GM12874 (cell line): ENCODE measurements around the gene AGBL1.

ENCODE experiments used
- TF ChIP-seq, protein P1 (sequence below): IDR thresholded peaks from 2 replicates; pipeline ENCODE4 v1.5.1; 2011; ENCODE audit warnings: low read depth, mild to moderate bottlenecking, control low read depth, low read length, moderate library complexity; ENCODE audit not compliant: insufficient read depth

The AGBL1 gene

DNA sequence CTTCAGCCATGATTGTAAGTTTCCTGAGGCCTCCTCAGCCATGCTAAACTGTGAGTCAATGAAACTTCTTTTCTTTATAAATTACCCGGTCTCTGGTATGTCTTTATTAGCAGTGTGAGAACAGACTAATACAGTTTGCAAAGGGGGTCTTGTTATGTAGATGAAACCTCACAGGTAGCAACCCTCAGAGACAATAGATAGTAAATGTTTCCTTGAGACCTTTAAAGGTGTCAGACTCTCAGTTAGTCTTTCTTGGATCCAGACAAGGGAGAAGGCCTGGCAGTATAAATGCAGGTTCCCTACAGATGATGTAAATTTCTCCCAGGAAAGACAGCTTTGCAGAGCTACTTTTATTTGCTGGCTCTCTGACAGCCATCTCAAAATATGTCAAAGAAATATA lies 510.8 kb downstream of the AGBL1 start:
- TF ChIP-seq, protein P1, sequence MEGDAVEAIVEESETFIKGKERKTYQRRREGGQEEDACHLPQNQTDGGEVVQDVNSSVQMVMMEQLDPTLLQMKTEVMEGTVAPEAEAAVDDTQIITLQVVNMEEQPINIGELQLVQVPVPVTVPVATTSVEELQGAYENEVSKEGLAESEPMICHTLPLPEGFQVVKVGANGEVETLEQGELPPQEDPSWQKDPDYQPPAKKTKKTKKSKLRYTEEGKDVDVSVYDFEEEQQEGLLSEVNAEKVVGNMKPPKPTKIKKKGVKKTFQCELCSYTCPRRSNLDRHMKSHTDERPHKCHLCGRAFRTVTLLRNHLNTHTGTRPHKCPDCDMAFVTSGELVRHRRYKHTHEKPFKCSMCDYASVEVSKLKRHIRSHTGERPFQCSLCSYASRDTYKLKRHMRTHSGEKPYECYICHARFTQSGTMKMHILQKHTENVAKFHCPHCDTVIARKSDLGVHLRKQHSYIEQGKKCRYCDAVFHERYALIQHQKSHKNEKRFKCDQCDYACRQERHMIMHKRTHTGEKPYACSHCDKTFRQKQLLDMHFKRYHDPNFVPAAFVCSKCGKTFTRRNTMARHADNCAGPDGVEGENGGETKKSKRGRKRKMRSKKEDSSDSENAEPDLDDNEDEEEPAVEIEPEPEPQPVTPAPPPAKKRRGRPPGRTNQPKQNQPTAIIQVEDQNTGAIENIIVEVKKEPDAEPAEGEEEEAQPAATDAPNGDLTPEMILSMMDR: no peak

DNA sequence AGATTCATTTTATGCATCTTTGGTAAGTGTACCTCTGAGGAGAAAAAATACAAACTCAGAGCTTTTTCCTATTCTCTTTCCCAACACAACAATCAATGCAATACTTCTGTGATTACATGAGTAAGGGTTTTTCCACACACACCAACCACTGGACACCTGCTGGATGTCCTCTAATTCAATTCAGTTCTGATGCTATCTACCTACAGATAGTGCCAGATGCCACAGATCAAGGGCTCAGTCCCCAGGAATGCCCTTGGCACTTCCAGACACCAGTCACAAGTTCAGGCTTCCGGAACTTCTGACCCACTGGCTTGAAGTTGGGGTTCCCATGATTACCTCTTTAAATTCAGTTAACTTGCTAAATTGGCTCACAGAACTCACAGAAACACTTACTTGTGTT lies 511.5 kb downstream of the AGBL1 start:
- TF ChIP-seq, protein P1: no peak

DNA sequence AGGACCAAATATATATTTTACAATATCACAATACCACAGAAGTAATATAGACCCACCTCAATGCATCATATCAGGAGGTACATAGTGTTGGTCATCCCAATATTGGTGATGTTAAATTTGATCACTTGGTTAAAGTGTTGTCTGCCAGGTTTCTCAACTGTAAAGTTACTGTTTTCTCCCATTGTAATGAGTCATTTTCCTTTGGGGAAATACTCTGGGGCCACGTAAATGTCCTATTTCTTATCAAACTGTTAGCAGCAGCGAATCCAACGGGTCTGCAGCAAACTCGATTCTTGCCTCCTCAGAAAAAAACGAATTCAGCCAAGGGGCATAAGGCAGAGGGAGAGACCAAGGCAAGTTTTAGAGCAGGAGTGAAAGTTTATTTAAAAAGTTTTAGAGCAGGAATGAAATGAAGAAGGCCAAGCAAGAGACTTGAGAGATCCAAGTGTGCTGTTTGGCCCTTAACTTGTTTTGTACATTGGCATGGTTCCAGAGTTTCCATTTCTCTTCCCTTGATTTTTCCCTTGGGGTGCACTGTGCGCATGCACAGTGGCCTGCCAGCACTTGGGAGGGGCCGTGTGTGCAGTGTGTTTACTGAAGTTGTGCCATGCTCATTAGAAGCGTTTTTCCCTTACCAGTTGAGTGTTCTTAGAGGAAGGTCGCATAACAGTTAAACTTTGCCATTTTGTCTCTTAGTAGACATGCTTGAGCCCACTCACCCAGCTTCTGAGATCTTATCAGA lies 512.5 kb downstream of the AGBL1 start:
- TF ChIP-seq, protein P1: no peak

DNA sequence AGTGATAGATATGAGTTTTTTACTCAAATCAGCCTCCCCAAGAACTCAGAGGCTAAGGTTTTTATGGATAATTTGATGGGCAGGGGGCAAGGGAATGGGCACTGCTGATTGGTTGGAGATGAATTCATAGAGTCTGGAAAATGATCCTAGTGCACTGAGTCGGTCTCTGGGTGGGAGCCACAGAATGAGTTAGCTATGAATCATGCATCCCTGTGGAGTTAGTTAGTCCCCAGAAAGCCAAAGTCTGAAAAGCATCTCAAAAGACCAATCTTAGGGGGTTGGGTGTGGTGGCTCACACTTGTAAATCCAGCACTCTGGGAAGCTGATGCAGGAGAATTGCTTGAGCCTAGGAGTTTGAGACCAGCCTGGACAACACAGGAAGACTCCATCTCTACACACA lies 516.1 kb downstream of the AGBL1 start:
- TF ChIP-seq, protein P1: no peak

DNA sequence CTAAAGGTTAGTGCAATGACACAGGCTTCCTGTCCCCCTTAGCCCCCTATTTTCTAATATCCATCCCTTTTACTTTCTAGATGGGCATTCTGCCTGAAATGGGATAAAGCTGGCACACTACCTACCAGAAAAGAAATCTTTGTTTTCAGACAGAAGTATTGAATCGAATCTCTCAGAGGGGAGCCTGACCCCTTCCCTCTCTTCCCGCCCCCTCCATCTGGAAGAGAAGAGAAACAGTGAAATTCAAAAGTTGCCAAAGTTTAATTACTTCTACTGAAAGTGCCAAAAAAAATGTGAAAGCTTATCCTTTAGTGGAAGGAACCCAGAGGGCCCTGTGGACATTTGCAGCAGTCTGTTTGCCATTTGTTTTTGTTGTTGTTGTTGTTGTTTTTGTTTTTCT lies 523.8 kb downstream of the AGBL1 start:
- TF ChIP-seq, protein P1: no peak

DNA sequence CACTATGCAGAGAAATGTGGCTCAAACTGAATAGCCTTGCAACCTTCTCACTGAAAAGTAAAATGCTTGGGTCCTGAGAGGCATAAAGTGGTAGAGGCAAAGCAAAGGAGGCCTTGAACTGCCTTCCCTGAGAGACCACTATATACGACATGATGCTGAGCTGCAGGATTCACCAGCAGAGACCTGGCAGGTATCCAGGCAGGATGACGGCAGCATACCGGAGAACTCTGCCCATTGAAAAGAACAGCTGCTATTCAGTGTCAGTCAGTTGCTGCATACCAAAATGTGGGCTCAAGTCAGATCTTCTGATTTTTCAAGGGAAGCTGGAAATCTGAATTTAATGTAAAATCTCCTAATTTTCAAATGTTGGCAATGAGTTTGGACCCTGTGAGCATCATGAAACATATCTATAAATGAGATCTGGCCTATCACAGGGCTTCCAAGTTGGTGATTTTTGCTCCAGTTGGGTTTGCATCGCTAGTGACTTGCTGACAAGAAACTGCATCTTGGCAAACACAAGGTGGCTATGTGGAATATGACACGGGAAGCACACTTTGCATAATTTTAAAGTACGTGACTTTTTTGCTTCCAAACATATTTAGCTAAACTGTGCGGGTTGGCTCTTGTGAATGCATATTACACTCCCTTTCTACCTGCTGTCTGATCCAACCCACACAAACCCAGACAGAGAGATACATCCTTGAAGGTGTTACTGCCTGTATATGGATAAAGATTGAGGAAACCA lies 529.0 kb downstream of the AGBL1 start:
- TF ChIP-seq, protein P1: no peak

DNA sequence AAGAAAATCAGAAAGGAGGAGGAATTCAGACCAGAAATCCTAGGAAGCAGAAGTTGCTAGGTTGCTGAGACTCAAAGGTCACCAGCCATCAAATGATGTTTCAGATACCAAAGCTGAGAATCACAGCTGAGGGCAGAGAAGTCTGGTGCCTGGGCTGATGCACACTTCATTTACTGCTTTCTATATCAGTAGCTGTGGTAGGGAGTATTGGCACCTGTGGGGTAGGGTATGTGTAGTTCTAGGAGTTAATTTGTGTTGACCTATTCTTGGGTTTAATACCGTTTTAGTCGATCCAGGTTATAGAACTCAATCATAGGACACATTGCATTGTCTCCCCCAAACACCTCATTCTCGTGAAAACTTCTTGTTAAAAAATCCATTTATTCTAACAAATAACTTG lies 529.6 kb downstream of the AGBL1 start:
- TF ChIP-seq, protein P1: no peak
